ENCODE data around the gene CCR5. TPM values are rescaled to one million over a fixed set of nuclear protein-coding genes. Genes with fewer than 3 reads are reported as not detected.
A peak's percentile ranks its signal among the peaks of the same experiment; 100 is the strongest.

Gene CCR5
- total and polyA plus RNA-seq, 9 of the 15 experiments (the other 6 are each of a cell fraction or from before 2014, with no cell fraction given) = not detected

GRCh38 chr3:46338840-46339239, 31.9 kb upstream of the CCR5 start (continued):
- TF ChIP-seq ZNF551 (CRISPR knock-in tag; IDR thresholded peaks at IDR 0.05) (no peak), ZNF764 (CRISPR knock-in tag; IDR thresholded peaks at IDR 0.05; ENCODE audit: low read depth) (no peak)

- Histone ChIP-seq H3K4me1 (replicated peaks in 1 of 2; ENCODE audit: control insufficient read depth in 2 of 2, insufficient read depth in 2 of 2, low read length in 2 of 2) (no peaks in the 10 kb centered on the region), H2AFZ (ENCODE audit: low read depth, low read length) (no peak overlapping the region), H3K4me2 (ENCODE audit: insufficient read depth, low read length) (no peak overlapping the region), H3K9me1 (ENCODE audit: control insufficient read depth, insufficient read depth, low read length) (no peaks in the 10 kb centered on the region), H3K9ac (ENCODE audit: insufficient read depth in 1 of 2, low read depth in 2 of 2, low read length in 2 of 2) (no peak overlapping the region), H3K4me3 (no peak overlapping the region), H3K9me3 (replicated peaks; ENCODE audit: control insufficient read depth, insufficient read depth, low read depth, low read length) (no peaks in the 10 kb centered on the region), H3K27me3 (ENCODE audit: control insufficient read depth in 2 of 2, insufficient read depth in 2 of 2, low read length in 2 of 2) (no peaks in the 10 kb centered on the region), H3K27ac (ENCODE audit: extremely low read depth, low read depth, low read length) (no peak overlapping the region), H3K79me2 (ENCODE audit: control insufficient read depth, insufficient read depth, low read length) (no peaks in the 10 kb centered on the region), H4K20me1 (replicated peaks; ENCODE audit: control insufficient read depth, insufficient read depth, low read length) (no peaks in the 10 kb centered on the region), H3K36me3 (ENCODE audit: control insufficient read depth, insufficient read depth, low read length) (no peaks in the 10 kb centered on the region)
- DNase-seq (ENCODE audit: extremely low read depth in 1 of 4, low spot score in 3 of 4) (no peak), FAIRE-seq (no peak), ATAC-seq (no peak)
- TF ChIP-seq ZFP1 (CRISPR knock-in tag; IDR thresholded peaks at IDR 0.05) (no peak), ZNF431 (CRISPR knock-in tag; IDR thresholded peaks at IDR 0.05) (peak; percentile 94), ZFP36 (IDR thresholded peaks at IDR 0.05; ENCODE audit: low read depth, low read length, partially characterized antibody) (no peak), HMGXB4 (CRISPR knock-in tag; IDR thresholded peaks at IDR 0.05) (no peak)
- CTCF ChIA-PET (ENCODE audit: low intra/inter-chr PET ratio) = no interaction called here
- intact Hi-C loops (cut with micrococcal nuclease) (no loop called here), in situ Hi-C loops (cut with MboI) (no loop called here)
- WGBS (ENCODE audit: insufficient coverage, low coverage, missing lambda C conversion rate) = 3% methylated on average over 4 of the region's 4 CpGs
- no TSS peak for BruUV-seq (replicated peaks)
- POLR2A ChIA-PET = no interaction called here
Observed at GRCh38 chr3:46344476-46344875, 26.3 kb upstream of the CCR5 start.

All from K562 (cell line).